Right lobe of liver (tissue), 4 donors: ENCODE results near the gene AK1.

Source experiments
- CTCF ChIP-seq, 4 donors: fragments of 200-600 bp in 3 of 4; fragments of 450-650 bp in 1 of 4; IDR thresholded peaks; one replicate each; pipeline versions ENCODE4 v1.5.1 to v1.8.0; 2016 to 2022; ENCODE audit warnings: antibody characterized with exemption in 4 of 4, mild to moderate bottlenecking in 2 of 4
- POLR2A ChIP-seq: fragments of 450-650 bp; IDR thresholded peaks from one replicate; pipeline ENCODE4 v1.6.1; 2017; ENCODE audit warnings: antibody characterized with exemption, mild to moderate bottlenecking
- donor health status: DM: no; HTN: no; CAD: no.
- donor health status: DM: no; HTN: no; CAD: no.
- donor health status: DM: no; HTN: yes; CAD: no.

- TF ChIP-seq CTCF (IDR thresholded peaks at IDR 0.05) (no peak), POLR2A (no peak)
Measured at GRCh38 chr9:127893392-127893791, 15.9 kb upstream of the AK1 start.
